Measurements from ENCODE around the gene CFAP100.

CFAP100 gene

DNA sequence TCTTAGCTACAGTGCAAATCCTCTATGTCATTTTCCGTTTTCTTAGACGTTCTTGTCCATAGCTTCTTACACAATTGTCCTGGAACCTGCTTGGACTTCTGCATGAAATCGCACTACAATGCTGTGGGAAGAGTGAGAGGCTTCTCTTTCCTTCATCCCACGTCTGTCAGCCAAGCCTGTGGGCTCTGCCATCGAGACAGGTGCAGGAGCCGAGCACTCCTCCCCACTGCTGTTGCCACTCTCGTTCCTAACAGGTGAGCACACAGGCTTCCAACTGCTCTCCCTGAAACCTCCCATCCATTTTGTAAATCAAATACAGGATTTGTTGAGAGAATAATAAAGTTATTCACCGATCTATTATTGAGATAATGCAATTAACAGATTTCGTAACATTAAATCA is 57.5 kb downstream of the CFAP100 start:
- H3K27me3 ChIP-seq (replicated peaks; ENCODE audit: insufficient read depth, low read length): no peaks in the 10 kb centered on the region
- TF ChIP-seq, protein P1, sequence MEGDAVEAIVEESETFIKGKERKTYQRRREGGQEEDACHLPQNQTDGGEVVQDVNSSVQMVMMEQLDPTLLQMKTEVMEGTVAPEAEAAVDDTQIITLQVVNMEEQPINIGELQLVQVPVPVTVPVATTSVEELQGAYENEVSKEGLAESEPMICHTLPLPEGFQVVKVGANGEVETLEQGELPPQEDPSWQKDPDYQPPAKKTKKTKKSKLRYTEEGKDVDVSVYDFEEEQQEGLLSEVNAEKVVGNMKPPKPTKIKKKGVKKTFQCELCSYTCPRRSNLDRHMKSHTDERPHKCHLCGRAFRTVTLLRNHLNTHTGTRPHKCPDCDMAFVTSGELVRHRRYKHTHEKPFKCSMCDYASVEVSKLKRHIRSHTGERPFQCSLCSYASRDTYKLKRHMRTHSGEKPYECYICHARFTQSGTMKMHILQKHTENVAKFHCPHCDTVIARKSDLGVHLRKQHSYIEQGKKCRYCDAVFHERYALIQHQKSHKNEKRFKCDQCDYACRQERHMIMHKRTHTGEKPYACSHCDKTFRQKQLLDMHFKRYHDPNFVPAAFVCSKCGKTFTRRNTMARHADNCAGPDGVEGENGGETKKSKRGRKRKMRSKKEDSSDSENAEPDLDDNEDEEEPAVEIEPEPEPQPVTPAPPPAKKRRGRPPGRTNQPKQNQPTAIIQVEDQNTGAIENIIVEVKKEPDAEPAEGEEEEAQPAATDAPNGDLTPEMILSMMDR (IDR thresholded peaks at IDR 0.05; ENCODE audit: low read length): no peak
- TF ChIP-seq EZH2phosphoT487 (IDR thresholded peaks at IDR 0.05; ENCODE audit: low read length) (no peak), EZH2 (optimal IDR thresholded peaks at IDR 0.05; ENCODE audit: low read depth, low read length) (no peak)
- no peaks in the 10 kb centered on the region for H3K9me2 ChIP-seq (replicated peaks; ENCODE audit: insufficient read depth, low read length)
- peaks cover 18% of the 10 kb centered on the region for H3K79me2 ChIP-seq (ENCODE audit: low read length)
- 0 out of 2 replicates have a peak, but pooled peaks cover 7% of the 10 kb centered on the region for H4K20me1 ChIP-seq (ENCODE audit: insufficient read depth, low read length)
- no peak overlapping the region for H3K9ac ChIP-seq (ENCODE audit: low read length)
- peaks cover 10% of the 10 kb centered on the region for H3K36me3 ChIP-seq (replicated peaks; ENCODE audit: insufficient read depth, low read length)
- no peaks in the 10 kb centered on the region for H3F3A ChIP-seq (ENCODE audit: insufficient read depth, low read length)
- no peak overlapping the region for H3K27ac ChIP-seq (ENCODE audit: low read length)
- no peaks in the 10 kb centered on the region for H3K4me1 ChIP-seq (ENCODE audit: low read length)
- H2AFZ ChIP-seq (ENCODE audit: low read length): no peak overlapping the region
- H3K4me2 ChIP-seq (ENCODE audit: low read depth, low read length): no peak overlapping the region
- H3K9me3 ChIP-seq (replicated peaks; ENCODE audit: insufficient read depth, low read length): no peaks in the 10 kb centered on the region
- DNase-seq: no peak
- no peak overlapping the region for H3K4me3 ChIP-seq (ENCODE audit: low read length)

GRCh38 chr3:126454025-126454424 is 59.3 kb downstream of the CFAP100 start:
- Histone ChIP-seq H3K27ac (ENCODE audit: low read length) (no peak overlapping the region), H3K4me2 (ENCODE audit: low read depth, low read length) (no peak overlapping the region), H3K4me1 (ENCODE audit: low read length) (no peaks in the 10 kb centered on the region), H3K27me3 (replicated peaks; ENCODE audit: insufficient read depth, low read length) (no peaks in the 10 kb centered on the region), H3K9me2 (replicated peaks; ENCODE audit: insufficient read depth, low read length) (no peaks in the 10 kb centered on the region), H3K9me3 (replicated peaks; ENCODE audit: insufficient read depth, low read length) (no peaks in the 10 kb centered on the region), H3K36me3 (replicated peaks; ENCODE audit: insufficient read depth, low read length) (peaks cover 12% of the 10 kb centered on the region), H3K4me3 (ENCODE audit: low read length) (no peak overlapping the region), H3K79me2 (ENCODE audit: low read length) (peaks cover 26% of the 10 kb centered on the region), H4K20me1 (ENCODE audit: insufficient read depth, low read length) (0 out of 2 replicates have a peak, but pooled peaks cover 7% of the 10 kb centered on the region), H3F3A (ENCODE audit: insufficient read depth, low read length) (no peaks in the 10 kb centered on the region), H3K9ac (ENCODE audit: low read length) (no peak overlapping the region), H2AFZ (ENCODE audit: low read length) (no peak overlapping the region)
- TF ChIP-seq EZH2phosphoT487 (IDR thresholded peaks at IDR 0.05; ENCODE audit: low read length): no peak
- no peak for TF ChIP-seq EZH2 (optimal IDR thresholded peaks at IDR 0.05; ENCODE audit: low read depth, low read length)
- TF ChIP-seq, protein P1 (IDR thresholded peaks at IDR 0.05; ENCODE audit: low read length): no peak
- DNase-seq: no peak

- H3K9me2 ChIP-seq (replicated peaks; ENCODE audit: insufficient read depth, low read length): no peaks in the 10 kb centered on the region
- TF ChIP-seq EZH2phosphoT487 (IDR thresholded peaks at IDR 0.05; ENCODE audit: low read length): no peak
- TF ChIP-seq, protein P1 (IDR thresholded peaks at IDR 0.05; ENCODE audit: low read length): no peak
- TF ChIP-seq EZH2 (optimal IDR thresholded peaks at IDR 0.05; ENCODE audit: low read depth, low read length): no peak
- H3K27me3 ChIP-seq (replicated peaks; ENCODE audit: insufficient read depth, low read length): no peaks in the 10 kb centered on the region
- no peak overlapping the region for H3K4me2 ChIP-seq (ENCODE audit: low read depth, low read length)
- peaks cover 29% of the 10 kb centered on the region for H3K79me2 ChIP-seq (ENCODE audit: low read length)
- no peak overlapping the region for H3K9ac ChIP-seq (ENCODE audit: low read length)
- no peak overlapping the region for H3K27ac ChIP-seq (ENCODE audit: low read length)
- no peaks in the 10 kb centered on the region; the same call in 1 of the 2 replicates for H3F3A ChIP-seq (ENCODE audit: insufficient read depth, low read length)
- peaks cover 12% of the 10 kb centered on the region for H3K36me3 ChIP-seq (replicated peaks; ENCODE audit: insufficient read depth, low read length)
- H2AFZ ChIP-seq (ENCODE audit: low read length): no peak overlapping the region
- no peaks in the 10 kb centered on the region for H3K4me1 ChIP-seq (ENCODE audit: low read length)
- H4K20me1 ChIP-seq (ENCODE audit: insufficient read depth, low read length): 0 out of 2 replicates have a peak, but pooled peaks cover 7% of the 10 kb centered on the region
- no peak overlapping the region for H3K4me3 ChIP-seq (ENCODE audit: low read length)
- no peaks in the 10 kb centered on the region for H3K9me3 ChIP-seq (replicated peaks; ENCODE audit: insufficient read depth, low read length)
- DNase-seq: no peak
Observed at GRCh38 chr3:126454437-126455198, 59.9 kb downstream of the CFAP100 start.

Measured in MM.1S (cell line).